ENCODE data around the gene CHI3L1.

The CHI3L1 gene

GRCh38 chr1:203168991-203169390 lies 17.5 kb downstream of the CHI3L1 start:
- H3K9ac ChIP-seq: no peak overlapping the region
- H3K27ac ChIP-seq: no peak overlapping the region
- peaks cover 3% of the 10 kb centered on the region for H3K4me1 ChIP-seq
- TF ChIP-seq CTCF (IDR thresholded peaks at IDR 0.05): no peak
- H3K9me3 ChIP-seq (ENCODE audit: control insufficient read depth, low read length): no peaks in the 10 kb centered on the region
- no peak overlapping the region for H3K4me2 ChIP-seq (ENCODE audit: low read length)
- no peak overlapping the region for H3K4me3 ChIP-seq (ENCODE audit: low read depth, low read length)
- H3K27me3 ChIP-seq (ENCODE audit: control insufficient read depth, insufficient read depth, low read length): no peaks in the 10 kb centered on the region
- H3K79me2 ChIP-seq: no peaks in the 10 kb centered on the region
- no peak overlapping the region for H2AFZ ChIP-seq
- no peaks in the 10 kb centered on the region for H3K36me3 ChIP-seq (ENCODE audit: control insufficient read depth, insufficient read depth, low read length)

- Histone ChIP-seq H3K36me3 (ENCODE audit: control insufficient read depth, insufficient read depth, low read length) (no peaks in the 10 kb centered on the region), H3K4me2 (ENCODE audit: low read length) (no peak overlapping the region), H3K4me3 (ENCODE audit: low read depth, low read length) (no peak overlapping the region), H3K27ac (no peak overlapping the region), H3K79me2 (no peaks in the 10 kb centered on the region), H3K4me1 (peaks cover 3% of the 10 kb centered on the region), H2AFZ (no peak overlapping the region), H3K9me3 (ENCODE audit: control insufficient read depth, low read length) (no peaks in the 10 kb centered on the region), H3K9ac (no peak overlapping the region), H3K27me3 (ENCODE audit: control insufficient read depth, insufficient read depth, low read length) (no peaks in the 10 kb centered on the region)
- TF ChIP-seq CTCF (IDR thresholded peaks at IDR 0.05): no peak
These were observed 18.2 kb downstream of the CHI3L1 start for GRCh38 chr1:203168256-203168786.

GRCh38 chr1:203167913-203168200 lies 18.6 kb downstream of the CHI3L1 start:
- no peak overlapping the region for H2AFZ ChIP-seq
- H3K9ac ChIP-seq: no peak overlapping the region
- H3K4me3 ChIP-seq (ENCODE audit: low read depth, low read length): no peak overlapping the region
- no peaks in the 10 kb centered on the region for H3K9me3 ChIP-seq (ENCODE audit: control insufficient read depth, low read length)
- TF ChIP-seq CTCF (IDR thresholded peaks at IDR 0.05): no peak
- no peaks in the 10 kb centered on the region for H3K36me3 ChIP-seq (ENCODE audit: control insufficient read depth, insufficient read depth, low read length)
- no peak overlapping the region for H3K4me2 ChIP-seq (ENCODE audit: low read length)
- H3K4me1 ChIP-seq: peaks cover 3% of the 10 kb centered on the region
- H3K27ac ChIP-seq: no peak overlapping the region
- no peaks in the 10 kb centered on the region for H3K27me3 ChIP-seq (ENCODE audit: control insufficient read depth, insufficient read depth, low read length)
- H3K79me2 ChIP-seq: no peaks in the 10 kb centered on the region

- Histone ChIP-seq H3K9me3 (ENCODE audit: control insufficient read depth, low read length) (no peaks in the 10 kb centered on the region), H3K4me1 (peaks cover 3% of the 10 kb centered on the region), H2AFZ (no peak overlapping the region), H3K79me2 (no peaks in the 10 kb centered on the region), H3K4me3 (ENCODE audit: low read depth, low read length) (no peak overlapping the region), H3K27me3 (ENCODE audit: control insufficient read depth, insufficient read depth, low read length) (no peaks in the 10 kb centered on the region), H3K36me3 (ENCODE audit: control insufficient read depth, insufficient read depth, low read length) (no peaks in the 10 kb centered on the region), H3K9ac (no peak overlapping the region), H3K4me2 (ENCODE audit: low read length) (no peak overlapping the region), H3K27ac (no peak overlapping the region)
- no peak for TF ChIP-seq CTCF (IDR thresholded peaks at IDR 0.05)
These were observed 19.2 kb downstream of the CHI3L1 start for GRCh38 chr1:203167026-203167912.
